Colonic mucosa (tissue), 4 donors: ENCODE measurements around the gene MPZL3. TPM values are rescaled to one million over a fixed set of nuclear protein-coding genes. Genes with fewer than 3 reads are reported as not detected.

Experiments used
- DNase-seq: peaks from one replicate; pipeline ENCODE4 v3.0.0-alpha.2; 2020
- H3K27ac ChIP-seq: fragments of 200-600 bp; one replicate; pipeline ENCODE4 v1.8.0; 2021
- H3K27me3 ChIP-seq: fragments of 200-600 bp; one replicate; pipeline ENCODE4 v1.8.0; 2021
- H3K36me3 ChIP-seq: fragments of 200-600 bp; one replicate; pipeline ENCODE4 v1.8.0; 2021
- H3K4me1 ChIP-seq: fragments of 200-600 bp; one replicate; pipeline ENCODE4 v1.8.0; 2021; ENCODE audit warnings: mild to moderate bottlenecking
- H3K4me3 ChIP-seq: fragments of 200-600 bp; one replicate; pipeline ENCODE4 v1.8.0; 2021
- H3K9ac ChIP-seq, 2 donors: one replicate each; pipeline ENCODE4 v1.7.0; 2013; ENCODE audit warnings: control low read depth in 2 of 2, low read depth in 2 of 2, low read length in 2 of 2
- H3K9me3 ChIP-seq: fragments of 200-600 bp; one replicate; pipeline ENCODE4 v1.8.0; 2021
- CTCF ChIP-seq: fragments of 200-600 bp; IDR thresholded peaks from one replicate; pipeline ENCODE4 v1.8.0; 2022; ENCODE audit warnings: antibody characterized with exemption, mild to moderate bottlenecking
- intact Hi-C: fragments of 100-400 bp; cut with DNase I; formaldehyde crosslinking; loops from one replicate; pipeline ENCODE4 v1.14.1; 2022
- total RNA-seq, 2 donors: library from RNA; stranded (reverse); fragmentation: NEBNext Ultra II Directional in 1 of 2; extraction: Animal tissue kit (Norgen Biotek cat#: 25700) in 1 of 2; gene quantifications; one replicate each; pipeline ENCODE4 v1.2.1, GENCODE V29; 2021
- donor health status: healthy.
- donor health status: DM: no; HTN: no; CAD: no.
- donor health status: DM: no; HTN: no; CAD: no.

Gene MPZL3
- total RNA-seq, 2 donors from 2014 or later: 10.9 to 27.8 TPM

DNA sequence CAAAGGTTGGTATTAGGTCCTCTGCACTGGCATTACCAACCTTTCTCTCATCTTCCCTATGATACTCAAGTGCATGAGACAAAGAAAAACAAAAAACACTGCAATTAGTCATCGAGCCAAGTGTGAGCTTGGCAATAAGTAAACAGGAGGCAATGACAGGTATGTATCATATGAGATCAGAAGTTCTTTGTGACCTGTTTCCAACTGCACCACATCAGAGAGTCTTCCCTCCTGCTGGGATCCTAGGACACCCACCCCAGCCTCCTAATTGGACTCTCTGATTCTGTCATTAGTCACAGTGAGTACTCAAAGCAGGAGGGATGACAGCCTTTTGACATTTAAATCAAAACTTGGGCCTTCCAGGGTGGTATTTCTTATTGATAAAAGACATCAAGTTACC lies 19.5 kb downstream of the MPZL3 start:
- no peak for TF ChIP-seq CTCF
- DNase-seq: no peak
- H3K36me3 ChIP-seq: peaks cover 7% of the 10 kb centered on the region
- H3K27ac ChIP-seq: no peak overlapping the region
- no peaks in the 10 kb centered on the region for H3K4me1 ChIP-seq
- intact Hi-C loops: no loop called here
- no peaks in the 10 kb centered on the region for H3K27me3 ChIP-seq
- no peaks in the 10 kb centered on the region for H3K9me3 ChIP-seq
- H3K9ac ChIP-seq: no peak overlapping the region
- no peak overlapping the region for H3K4me3 ChIP-seq

DNA sequence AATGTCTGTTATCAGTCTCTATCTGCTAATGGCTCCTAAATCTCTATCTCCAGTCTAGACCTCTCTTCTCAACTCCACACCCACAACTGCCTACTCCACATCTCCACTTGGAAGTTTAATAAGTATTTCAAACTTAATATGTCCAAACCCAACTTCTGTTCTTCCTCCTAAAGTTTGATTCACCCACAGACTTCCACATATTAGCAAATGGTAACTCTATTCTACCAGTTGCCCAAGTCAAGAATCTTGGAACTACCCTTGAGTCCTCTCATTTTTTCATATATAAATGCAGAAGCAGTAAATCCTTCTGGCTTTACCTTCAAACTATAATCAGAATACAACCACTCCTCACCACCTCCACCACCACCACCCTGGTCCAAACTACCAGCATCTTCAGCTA lies 20.7 kb downstream of the MPZL3 start:
- DNase-seq: no peak
- Histone ChIP-seq H3K9me3 (no peaks in the 10 kb centered on the region), H3K9ac (no peak overlapping the region), H3K27me3 (no peaks in the 10 kb centered on the region), H3K27ac (no peak overlapping the region), H3K4me3 (no peak overlapping the region), H3K4me1 (no peaks in the 10 kb centered on the region), H3K36me3 (peaks cover 7% of the 10 kb centered on the region)
- intact Hi-C loops: no loop called here
- TF ChIP-seq CTCF: no peak

DNA sequence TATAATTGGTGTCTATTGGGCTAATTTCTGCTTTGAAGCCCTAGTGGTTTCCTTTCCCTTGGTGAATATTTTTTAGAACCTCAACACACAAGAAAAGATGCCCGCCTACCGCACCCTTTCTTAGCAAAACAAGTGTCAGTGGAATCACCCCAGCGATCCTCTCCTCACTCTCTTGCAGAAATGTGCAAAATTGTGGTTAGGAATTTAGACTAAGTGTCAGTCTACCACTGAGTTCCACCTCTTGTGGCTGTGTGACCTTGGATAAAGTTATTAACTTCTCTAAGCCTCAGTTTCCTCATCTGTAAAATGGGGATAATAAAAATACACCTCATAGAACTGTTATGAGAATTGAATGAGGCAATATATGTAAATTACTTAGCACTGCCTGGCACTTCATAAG lies 22.1 kb downstream of the MPZL3 start:
- Histone ChIP-seq H3K9ac (no peak overlapping the region), H3K4me3 (no peak overlapping the region), H3K9me3 (no peaks in the 10 kb centered on the region), H3K27me3 (no peaks in the 10 kb centered on the region), H3K36me3 (peaks cover 7% of the 10 kb centered on the region), H3K27ac (no peak overlapping the region), H3K4me1 (no peaks in the 10 kb centered on the region)
- intact Hi-C loops: no loop called here
- TF ChIP-seq CTCF: no peak
- DNase-seq: no peak

DNA sequence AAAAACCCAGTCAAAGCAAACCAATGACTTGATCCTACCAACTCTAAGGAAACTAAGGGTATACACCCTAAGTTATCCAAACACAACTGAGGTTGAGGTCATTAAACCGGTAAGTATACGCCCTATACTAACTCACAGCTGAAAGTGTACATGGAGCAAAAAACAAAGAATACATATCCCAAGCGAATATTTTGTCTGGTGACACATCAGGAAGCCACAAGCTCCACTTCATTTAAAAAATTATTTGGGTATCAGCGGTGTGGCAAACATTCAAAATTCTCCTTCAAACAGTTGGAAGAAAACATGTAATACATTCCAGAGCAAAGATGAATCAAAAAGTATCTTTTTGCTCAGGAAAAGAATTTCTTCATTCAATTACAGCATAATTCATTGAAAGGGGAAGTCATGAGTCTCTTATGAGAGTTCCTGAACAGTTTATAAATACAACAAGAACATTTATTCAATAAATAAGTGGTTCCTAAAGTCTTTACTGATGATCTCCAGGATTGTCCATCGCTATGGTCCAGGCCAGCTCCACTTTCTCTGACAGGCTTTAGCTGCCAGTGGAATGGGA lies 22.8 kb downstream of the MPZL3 start:
- intact Hi-C loops: no loop called here
- Histone ChIP-seq H3K27me3 (no peaks in the 10 kb centered on the region), H3K4me3 (no peak overlapping the region), H3K36me3 (peaks cover 7% of the 10 kb centered on the region), H3K4me1 (no peaks in the 10 kb centered on the region), H3K27ac (peak overlapping the region; percentile 11), H3K9ac (no peak overlapping the region), H3K9me3 (no peaks in the 10 kb centered on the region)
- TF ChIP-seq CTCF: no peak
- no peak for DNase-seq

GRCh38 chr11:118227865-118228785 lies 24.0 kb downstream of the MPZL3 start:
- Histone ChIP-seq H3K4me3 (no peak overlapping the region), H3K9ac (no peak overlapping the region), H3K4me1 (no peaks in the 10 kb centered on the region), H3K27ac (peak overlapping the region; percentile 10), H3K27me3 (no peaks in the 10 kb centered on the region), H3K36me3 (peaks cover 6% of the 10 kb centered on the region), H3K9me3 (no peaks in the 10 kb centered on the region)
- TF ChIP-seq CTCF: no peak
- intact Hi-C loops: no loop called here
- DNase-seq: no peak
